A549 treated with AZD2906 at 1 μM for 4 hours (cell line): Measurements from ENCODE around the gene CDCA5. TPM values are rescaled to one million over a fixed set of nuclear protein-coding genes. Genes with fewer than 3 reads are reported as not detected.

Source experiments
- total RNA-seq: library from RNA; stranded (reverse); fragments of 200-300 nt; extraction: Qiagen RNA extraction; gene quantifications from 5 replicates; pipeline ENCODE4 v1.2.3, GENCODE V29; 2022

Gene CDCA5, protein sequence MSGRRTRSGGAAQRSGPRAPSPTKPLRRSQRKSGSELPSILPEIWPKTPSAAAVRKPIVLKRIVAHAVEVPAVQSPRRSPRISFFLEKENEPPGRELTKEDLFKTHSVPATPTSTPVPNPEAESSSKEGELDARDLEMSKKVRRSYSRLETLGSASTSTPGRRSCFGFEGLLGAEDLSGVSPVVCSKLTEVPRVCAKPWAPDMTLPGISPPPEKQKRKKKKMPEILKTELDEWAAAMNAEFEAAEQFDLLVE
- total RNA-seq = 67.5 to 78.7 TPM (median 73.1 TPM) in 5 replicates

DNA sequence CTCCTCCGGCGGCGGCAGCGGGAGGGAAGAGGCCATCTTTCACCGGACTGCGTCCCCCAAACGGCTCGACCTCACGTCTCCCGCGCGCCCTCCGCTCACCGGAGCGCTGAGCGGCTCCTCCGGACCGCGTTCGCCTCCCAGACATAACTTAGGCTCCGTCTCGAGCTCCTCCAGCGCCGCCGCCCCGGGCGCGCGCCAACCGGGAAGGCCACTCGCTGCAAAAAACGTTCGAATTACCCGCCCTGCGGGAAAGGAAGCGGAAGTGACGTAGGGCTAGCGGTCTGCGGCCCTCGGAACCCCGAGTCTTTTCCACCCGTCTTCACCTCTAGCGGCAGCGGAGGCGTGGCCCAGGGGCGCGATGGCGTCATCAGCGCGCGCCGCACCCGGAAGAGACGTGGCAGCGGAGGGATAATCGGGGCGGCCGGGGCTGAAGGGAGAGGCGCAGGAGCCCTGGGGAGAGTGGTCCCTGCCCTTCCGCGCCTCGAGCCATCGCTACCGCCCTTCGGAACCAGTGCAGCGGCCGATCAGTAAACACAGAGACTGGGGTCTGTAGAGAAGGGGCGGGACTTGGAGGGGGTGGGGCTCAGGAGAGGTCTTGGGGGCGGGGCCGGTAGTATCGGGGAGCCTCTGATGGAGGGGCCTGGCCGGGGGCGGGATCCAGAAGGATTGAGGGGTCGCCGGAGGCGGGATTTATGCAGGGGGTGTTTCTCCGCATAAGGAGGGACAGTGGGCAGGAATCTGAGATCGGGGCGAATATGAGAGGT is at the start of gene CDCA5, which contains the start of gene ZFPL1:
Gene CDCA5, minus strand, starts transcription at position 207 of the 764 bp plus-strand sequence. Its CDS starts 62 bp downstream, at position 145.
Gene ZFPL1, plus strand, starts transcription at position 389 of the 764 bp plus-strand sequence. CDS start 477 bp downstream, outside the sequence.

DNA sequence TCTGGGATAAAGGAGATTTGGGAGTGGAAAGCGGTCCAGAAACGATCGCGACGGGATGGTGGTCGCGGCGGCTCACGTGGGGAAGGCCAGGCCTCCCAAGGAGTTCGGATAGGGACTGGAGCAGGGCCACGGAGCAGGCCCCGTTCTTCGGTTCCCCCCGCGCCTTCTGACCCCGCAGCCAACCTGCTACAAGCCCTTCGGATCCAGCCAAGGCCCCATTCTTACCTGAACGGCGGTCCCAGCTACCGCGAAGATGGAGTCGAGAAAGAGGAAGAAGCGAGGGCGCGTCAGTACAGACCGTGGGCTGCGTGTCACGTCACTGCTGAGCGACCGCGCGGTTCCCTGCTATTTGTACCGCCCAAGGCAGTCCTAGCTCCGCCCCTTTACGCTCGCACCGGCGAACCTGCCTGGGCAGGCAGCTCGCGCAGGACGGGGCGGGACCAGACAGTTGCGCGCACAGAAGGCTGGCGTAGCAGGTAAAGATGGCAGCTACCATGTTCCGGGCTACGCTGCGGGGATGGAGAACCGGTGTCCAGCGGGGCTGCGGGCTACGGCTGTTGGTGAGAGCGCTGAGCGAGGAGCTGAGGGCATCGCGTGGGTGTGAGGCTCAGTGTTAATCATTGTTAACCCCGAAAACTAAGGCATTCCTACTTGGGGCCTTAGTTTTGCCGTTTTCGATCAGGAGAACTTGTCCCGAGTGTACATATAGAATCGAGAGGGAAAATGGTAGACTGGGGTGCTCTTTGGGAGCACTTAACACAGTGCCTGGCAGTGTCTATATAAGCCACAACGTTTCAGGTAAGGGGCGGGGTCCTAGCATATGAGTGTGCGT is 38.2 kb upstream of the CDCA5 start, which contains the start of the genes FAU and MRPL49:
Gene FAU, minus strand, starts transcription at position 270 of the 832 bp plus-strand sequence. CDS start 321 bp downstream, outside the sequence.
Gene MRPL49, plus strand, starts transcription at position 457 of the 832 bp plus-strand sequence. Its CDS starts 26 bp downstream, at position 483.

DNA sequence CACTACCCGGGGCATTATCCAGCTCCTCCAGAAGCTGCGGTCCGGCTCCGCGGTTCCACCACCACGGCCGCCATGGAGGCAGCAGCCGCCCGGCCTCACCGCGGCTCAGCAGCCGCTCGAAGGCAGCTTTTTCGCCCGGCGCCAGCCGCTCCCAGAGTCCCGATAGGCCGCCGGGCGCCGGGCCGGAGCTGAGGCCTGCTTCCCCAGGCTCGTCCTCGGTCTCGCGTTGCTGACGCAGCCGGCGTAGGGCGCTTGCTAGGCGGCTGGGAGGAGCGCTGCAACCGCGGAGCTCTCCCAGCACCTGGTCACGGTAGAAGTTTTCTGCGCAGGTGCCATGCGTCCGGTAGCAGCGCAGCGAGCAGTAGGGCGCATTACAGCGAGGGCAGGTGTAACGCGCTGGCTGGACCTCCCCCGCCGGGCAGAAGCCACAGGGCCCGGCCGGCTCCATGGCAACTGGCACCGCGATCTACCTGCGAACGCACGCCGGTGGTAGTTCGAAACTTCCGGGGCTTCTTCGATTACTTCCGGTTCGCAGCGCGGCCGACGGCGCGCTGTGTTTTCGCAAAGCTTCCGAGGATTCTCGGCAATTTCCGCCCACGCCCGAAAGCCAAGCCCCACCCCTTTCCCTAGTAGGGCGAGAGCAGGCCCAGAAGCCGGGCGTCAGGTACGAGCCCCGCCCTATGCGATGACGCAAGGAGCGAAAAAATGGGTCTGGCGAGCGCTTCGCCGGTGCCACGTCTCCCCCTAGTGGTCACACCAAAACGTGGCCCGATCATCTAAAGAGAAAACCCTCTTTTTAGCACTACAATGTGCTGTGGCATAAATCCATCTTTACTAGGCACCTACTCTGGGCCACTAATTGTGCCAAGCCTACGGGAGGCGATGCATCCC is 33.6 kb upstream of the CDCA5 start, which contains the start of gene ZNHIT2:
Gene ZNHIT2, minus strand, starts transcription at position 496 of the 891 bp plus-strand sequence. Its CDS starts 48 bp downstream, at position 448.

DNA sequence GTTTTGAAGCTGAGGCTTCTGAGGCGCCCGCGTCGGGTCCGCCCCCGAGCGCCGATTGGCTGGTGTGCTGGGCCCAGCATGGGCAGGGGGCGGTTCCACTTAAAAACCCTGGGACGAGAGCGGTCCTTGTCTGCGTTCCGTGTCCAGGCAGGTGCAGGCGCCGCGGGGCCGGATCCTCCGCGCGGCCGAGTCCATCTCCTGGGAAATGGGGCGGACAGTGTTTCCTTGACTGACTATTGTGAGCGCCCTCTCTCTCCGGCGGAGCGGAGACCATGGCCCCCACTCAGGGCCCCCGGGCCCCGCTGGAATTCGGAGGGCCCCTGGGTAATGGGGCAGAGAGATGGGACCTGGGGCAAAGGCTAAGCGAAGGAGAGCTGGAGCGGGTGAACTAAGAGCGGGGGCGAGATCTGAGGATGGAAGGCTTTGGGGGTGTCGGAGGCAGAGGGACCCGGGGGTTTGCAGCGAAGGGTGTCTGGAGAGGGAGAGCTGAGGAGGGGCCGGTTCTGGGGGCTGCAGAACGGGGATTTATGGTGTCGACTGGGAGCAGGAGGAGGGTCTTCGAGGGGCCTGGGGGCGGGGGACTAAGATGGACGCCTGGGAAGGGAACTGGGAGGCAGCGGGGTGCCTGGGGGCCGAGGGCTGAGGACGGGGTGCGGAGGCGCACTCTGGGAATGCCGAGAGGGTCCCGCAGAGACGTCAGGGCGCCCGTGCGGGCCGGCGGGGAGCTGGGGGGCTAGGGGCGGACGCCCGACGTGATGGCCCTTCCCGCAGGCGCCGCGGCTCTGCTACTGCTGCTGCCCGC is 28.1 kb upstream of the CDCA5 start, which contains the start of gene TM7SF2:
Gene TM7SF2, plus strand, starts transcription at position 129 of the 802 bp plus-strand sequence. Its CDS starts 144 bp downstream, at position 273.

DNA sequence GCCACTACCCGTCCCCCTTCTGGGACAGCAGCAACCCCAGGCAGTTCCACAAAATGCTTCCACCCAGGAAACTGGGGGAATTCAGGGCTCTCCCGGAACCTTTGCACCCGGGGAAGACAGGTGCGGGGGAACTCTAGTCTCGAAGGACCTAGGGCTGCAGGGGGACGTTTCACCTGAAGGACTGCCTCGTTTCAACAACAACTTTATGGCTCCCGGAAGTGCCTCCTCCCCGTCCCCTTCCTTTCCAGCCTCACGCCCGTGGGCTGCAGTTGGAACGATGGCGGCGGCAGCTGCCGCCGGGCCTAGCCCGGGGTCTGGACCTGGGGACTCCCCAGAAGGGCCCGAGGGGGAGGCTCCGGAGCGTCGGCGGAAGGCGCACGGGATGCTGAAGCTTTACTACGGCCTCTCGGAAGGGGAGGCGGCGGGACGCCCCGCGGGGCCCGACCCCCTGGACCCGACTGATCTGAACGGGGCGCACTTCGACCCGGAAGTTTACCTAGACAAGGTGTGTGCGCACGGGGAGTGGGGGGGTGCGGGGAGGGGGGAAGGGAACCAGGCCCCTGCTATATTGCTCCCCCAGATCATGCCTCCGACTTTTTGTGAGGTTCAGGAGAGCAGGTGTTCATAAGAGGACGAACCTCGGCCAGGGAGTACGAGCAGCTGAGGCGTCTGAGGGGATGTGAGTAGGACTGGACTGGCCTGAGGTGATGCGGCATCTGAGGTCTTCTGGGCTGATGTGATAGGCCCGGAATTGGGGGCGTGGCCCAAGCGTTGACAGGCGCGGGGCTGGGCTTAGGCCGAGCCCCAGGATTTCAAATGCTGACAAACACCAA is 12.3 kb upstream of the CDCA5 start, which contains the start of gene VPS51:
Gene VPS51, plus strand, starts transcription at position 241 of the 833 bp plus-strand sequence. Its CDS starts 37 bp downstream, at position 278.

DNA sequence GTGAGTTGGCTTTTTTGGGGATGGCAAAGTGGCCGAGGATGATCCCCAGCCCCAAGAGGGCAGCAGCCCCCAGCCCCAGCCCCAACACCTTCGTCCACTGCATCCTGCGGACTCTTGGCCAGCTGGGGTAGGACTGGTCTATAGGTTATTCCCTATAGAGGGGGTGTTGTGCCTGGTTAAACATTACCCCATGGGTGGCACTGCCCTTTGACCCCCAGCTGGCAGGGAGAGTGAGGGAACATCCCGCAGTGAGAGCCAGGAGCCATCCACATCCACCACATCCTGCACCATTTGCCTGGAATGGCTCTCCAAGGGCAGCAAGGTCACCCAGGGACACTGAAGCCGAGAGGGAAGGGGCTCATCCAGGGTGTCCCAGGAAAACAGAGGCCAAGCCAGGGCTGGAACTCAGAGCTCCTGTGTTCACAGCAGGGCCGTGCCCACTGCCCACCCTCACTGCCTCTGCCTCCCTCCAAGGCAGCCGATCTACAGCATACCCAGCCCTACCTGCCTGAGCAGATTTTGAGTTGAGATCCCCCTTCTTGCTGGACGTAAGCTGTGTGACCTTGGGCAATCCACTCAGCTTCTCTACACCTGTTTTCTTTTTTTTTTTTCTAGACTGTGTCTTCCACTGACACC is 25.3 kb downstream of the CDCA5 start, which contains the start of gene NAALADL1:
Gene NAALADL1, minus strand, starts transcription at position 135 of the 636 bp plus-strand sequence. Its CDS starts 32 bp downstream, at position 103.

DNA sequence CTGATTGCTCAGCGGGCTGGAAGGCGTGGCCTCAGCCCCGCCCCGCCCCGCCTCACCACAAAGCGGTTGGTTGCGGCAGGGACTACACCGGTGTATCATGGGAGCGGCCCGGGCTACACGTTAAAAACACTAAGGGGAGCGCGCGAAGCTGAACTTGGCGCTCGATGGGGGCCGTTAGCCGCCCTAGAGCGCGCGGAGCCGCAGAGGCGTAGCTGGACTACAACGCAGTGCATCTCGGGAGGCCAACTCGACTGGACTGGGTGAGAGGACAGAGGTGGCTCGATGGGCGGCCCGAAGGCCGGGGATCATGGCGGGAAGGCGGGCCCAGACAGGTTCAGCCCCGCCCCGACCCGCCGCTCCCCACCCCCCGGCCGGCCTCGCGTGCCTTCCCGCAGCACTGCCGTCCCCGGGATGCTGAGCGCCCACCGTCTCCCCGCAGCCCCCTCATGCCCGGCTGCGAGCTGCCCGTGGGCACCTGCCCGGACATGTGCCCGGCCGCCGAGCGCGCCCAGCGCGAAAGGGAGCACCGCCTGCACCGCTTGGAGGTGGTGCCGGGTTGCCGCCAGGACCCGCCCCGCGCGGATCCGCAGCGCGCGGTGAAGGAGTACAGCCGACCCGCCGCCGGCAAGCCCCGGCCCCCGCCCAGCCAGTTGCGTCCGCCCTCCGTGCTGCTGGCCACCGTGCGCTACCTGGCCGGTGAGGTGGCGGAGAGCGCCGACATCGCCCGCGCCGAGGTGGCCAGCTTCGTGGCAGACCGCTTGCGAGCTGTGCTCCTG is 42.8 kb downstream of the CDCA5 start, which contains the start of gene SAC3D1:
Gene SAC3D1, plus strand, starts transcription at position 364 of the 776 bp plus-strand sequence. Its CDS starts 83 bp downstream, at position 447.

Other genes with a start within 250 kb of the CDCA5 start
- gene CDC42BPG, start 239.4 kb downstream of the CDCA5 start, total RNA-seq = 1.3 to 1.8 TPM (median 1.5 TPM) in 5 replicates
- gene EHD1, start 205.4 kb downstream of the CDCA5 start, total RNA-seq = 94.8 to 121 TPM (median 111 TPM) in 5 replicates
- gene ATG2A, start 166.8 kb downstream of the CDCA5 start, total RNA-seq = 13.7 to 22.4 TPM (median 20.9 TPM) in 5 replicates
- 3.4 to 5.3 TPM (median 4.5 TPM) in 5 replicates for gene PPP2R5B, start 159.4 kb downstream of the CDCA5 start, total RNA-seq
- not detected in 5 replicates for gene GPHA2, start 148.1 kb downstream of the CDCA5 start, total RNA-seq
- gene MAJIN, start 111.9 kb downstream of the CDCA5 start, total RNA-seq = not detected in 5 replicates
- gene BATF2, start 87.1 kb downstream of the CDCA5 start, total RNA-seq = 0.58 to 0.79 TPM (median 0.63 TPM) in 5 replicates
- gene ARL2, start 69.9 kb downstream of the CDCA5 start, total RNA-seq = 162 to 198 TPM (median 189 TPM) in 5 replicates
- gene SNX15, start 56.6 kb downstream of the CDCA5 start, total RNA-seq = 20.8 to 25.4 TPM (median 23.6 TPM) in 5 replicates
- 35.4 to 58.5 TPM (median 57.6 TPM) in 5 replicates for gene SAC3D1, start 42.8 kb downstream of the CDCA5 start, total RNA-seq
- not detected in 5 replicates for gene NAALADL1, start 25.5 kb downstream of the CDCA5 start, total RNA-seq
- gene ZFPL1, start 182 bp upstream of the CDCA5 start, total RNA-seq = 35.1 to 37.1 TPM (median 36.6 TPM) in 5 replicates
- 51.5 to 77.8 TPM (median 55.8 TPM) in 5 replicates for gene VPS51, start 12.2 kb upstream of the CDCA5 start, total RNA-seq
- gene TM7SF2, start 27.8 kb upstream of the CDCA5 start, total RNA-seq = 4.1 to 7.2 TPM (median 5.6 TPM) in 5 replicates
- 13.3 to 24.2 TPM (median 21.9 TPM) in 5 replicates for gene ZNHIT2, start 33.7 kb upstream of the CDCA5 start, total RNA-seq
- gene FAU, start 38.1 kb upstream of the CDCA5 start, total RNA-seq = 834 to 1,066 TPM (median 993 TPM) in 5 replicates
- gene MRPL49, start 38.3 kb upstream of the CDCA5 start, total RNA-seq = 67.8 to 77.4 TPM (median 68.7 TPM) in 5 replicates
- gene SYVN1, start 50.5 kb upstream of the CDCA5 start, total RNA-seq = 29.0 to 41.9 TPM (median 39.5 TPM) in 5 replicates
- not detected in 5 replicates for gene SPDYC, start 86.2 kb upstream of the CDCA5 start, total RNA-seq
- gene CAPN1, start 97.9 kb upstream of the CDCA5 start, total RNA-seq = 107 to 119 TPM (median 117 TPM) in 5 replicates
- 12.4 to 15.4 TPM (median 13.8 TPM) in 5 replicates for gene POLA2, start 177.9 kb upstream of the CDCA5 start, total RNA-seq
- 14.1 to 21.9 TPM (median 19.2 TPM) in 5 replicates for gene CDC42EP2, start 230.8 kb upstream of the CDCA5 start, total RNA-seq
- gene DPF2, start 249.8 kb upstream of the CDCA5 start, total RNA-seq = 39.6 to 46.8 TPM (median 40.9 TPM) in 5 replicates